GM18907 (cell line): Measurements from ENCODE around the gene ECE1.

Experiments
- ATAC-seq: cut with Tn5 transposase; IDR thresholded peaks from one replicate; pipeline ENCODE4 v1.9.1; 2021; ENCODE audit warnings: mild to moderate bottlenecking, moderate library complexity; ENCODE audit not compliant: unreplicated experiment

ECE1 gene

DNA sequence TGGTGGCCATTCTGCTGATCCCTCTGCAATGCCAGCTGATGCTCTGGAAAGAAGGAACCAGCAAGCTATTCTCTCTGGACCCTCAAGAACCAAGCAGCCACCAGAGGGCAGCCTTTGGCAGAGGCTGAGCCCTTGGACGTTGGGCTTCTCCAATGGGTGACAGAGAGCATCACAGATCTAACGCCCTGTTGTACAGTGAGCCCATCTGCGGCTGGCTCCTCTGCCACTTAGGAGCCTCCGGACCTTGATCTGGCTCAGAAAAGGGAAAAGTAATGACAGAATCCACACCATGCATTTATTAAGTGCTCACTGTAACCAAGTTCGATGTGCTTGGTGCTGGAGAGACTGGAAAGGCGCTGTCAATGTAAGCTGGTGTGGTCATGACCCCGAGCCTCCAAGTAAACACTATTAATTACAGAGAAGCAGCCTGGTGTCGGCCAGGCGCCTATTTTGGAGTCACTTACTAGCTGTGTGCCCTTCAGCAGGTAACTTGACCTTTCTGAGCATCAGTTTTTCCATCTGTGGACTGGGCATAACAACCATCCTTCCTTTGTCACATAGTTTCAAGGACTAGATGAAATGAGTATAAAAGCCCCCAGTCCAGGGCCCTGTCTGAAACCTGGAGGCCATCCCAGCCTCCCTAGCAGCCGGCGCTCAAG, 34.9 kb downstream of the ECE1 start:
- no peak for ATAC-seq

- ATAC-seq: no peak
Measured at GRCh38 chr1:21254335-21254951, 35.8 kb downstream of the ECE1 start.

DNA sequence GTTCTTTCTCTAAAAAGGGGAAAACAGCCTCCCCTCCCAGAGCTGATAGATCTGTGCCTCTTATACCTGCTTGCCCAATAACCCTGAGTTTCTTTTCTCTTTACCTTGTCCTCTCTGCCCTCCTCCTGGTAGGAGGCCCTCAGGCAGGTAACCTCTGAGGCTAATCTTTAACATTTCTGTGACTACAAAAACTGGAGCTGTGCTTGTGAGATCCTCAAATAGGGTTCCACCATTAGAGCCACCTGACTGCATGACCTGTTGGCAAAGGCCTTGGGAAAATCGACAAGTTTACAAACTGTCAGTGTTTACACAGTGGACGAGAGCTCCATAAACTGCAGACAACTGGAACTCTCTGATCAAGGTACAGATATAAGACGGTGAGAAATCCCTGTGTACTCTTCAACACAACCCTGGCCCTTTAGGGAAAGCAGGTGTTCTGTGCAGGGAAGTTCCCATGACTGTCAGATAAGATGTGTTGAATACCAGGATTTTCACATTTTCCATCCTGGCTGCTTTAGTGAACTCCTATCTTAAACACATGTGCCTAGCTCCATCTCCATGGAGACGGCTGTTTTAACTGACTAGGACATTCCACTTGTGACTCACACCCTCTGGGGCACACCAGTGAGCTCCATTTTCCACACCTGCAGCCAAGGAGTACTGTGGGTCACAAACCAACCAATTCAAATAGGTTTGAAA, 38.3 kb downstream of the ECE1 start:
- no peak for ATAC-seq

DNA sequence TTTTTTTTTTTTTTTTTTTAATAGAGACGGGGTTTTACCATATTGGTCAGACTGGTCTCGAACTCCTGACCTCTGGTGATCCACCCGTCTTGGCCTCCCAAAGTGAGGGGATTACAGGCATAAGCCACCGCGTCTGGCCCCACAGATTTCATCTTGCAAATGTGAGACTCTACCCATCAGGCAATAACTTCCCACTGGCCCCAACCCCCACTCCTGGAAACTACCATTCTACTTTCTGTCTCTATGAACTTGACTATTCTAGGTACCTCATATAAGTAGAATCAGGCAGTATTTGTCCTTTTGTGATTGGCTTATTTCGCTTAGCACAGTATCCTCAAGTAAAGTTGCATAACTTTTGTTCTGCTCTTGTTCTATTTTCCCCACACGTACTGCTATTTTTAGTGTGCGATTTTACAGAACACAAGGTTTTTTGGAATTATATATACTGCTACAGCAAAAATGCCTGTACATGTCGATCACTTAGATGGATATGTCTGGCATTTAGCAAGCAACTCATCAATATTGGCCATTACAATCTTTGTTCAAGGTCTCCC, 40.2 kb downstream of the ECE1 start:
- no peak for ATAC-seq

DNA sequence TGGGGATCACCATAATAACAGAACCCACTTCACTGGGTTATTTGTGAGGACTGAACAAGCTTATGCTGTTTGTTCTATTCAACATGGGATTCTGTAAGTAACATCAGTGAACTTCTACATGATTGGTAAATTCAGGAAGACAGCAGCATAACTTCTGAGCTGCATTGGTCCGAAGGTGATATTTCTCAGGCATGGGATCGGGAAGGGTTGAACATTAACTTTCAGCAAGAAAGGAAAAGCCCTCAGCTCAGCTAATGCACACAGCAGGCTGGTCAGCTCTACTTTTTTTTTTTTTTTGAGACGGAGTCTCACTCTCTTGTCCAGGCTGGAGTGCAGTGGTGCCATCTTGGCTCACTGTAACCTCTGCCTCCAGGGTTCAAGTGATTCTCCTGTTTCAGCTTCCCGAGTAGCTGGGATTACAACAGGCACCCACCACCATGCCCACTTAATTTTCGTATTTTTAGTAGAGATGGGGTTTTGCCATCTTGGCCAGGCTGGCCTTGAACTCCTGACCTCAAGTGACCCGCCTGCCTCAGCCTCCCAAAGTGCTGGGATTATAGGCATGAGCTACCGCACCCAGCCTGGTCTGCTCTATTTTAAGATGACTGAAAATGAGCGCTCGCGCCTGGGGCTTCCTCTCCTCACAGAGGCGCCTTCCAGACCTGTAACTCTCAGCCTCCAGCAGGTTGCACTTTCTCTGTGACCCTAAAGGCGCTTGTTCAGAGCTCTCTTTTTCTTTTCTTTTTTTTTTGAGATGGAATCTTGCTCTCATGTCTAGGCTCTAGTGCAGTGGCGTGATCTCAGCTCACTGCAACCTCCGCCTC, 42.2 kb downstream of the ECE1 start:
- ATAC-seq: no peak

DNA sequence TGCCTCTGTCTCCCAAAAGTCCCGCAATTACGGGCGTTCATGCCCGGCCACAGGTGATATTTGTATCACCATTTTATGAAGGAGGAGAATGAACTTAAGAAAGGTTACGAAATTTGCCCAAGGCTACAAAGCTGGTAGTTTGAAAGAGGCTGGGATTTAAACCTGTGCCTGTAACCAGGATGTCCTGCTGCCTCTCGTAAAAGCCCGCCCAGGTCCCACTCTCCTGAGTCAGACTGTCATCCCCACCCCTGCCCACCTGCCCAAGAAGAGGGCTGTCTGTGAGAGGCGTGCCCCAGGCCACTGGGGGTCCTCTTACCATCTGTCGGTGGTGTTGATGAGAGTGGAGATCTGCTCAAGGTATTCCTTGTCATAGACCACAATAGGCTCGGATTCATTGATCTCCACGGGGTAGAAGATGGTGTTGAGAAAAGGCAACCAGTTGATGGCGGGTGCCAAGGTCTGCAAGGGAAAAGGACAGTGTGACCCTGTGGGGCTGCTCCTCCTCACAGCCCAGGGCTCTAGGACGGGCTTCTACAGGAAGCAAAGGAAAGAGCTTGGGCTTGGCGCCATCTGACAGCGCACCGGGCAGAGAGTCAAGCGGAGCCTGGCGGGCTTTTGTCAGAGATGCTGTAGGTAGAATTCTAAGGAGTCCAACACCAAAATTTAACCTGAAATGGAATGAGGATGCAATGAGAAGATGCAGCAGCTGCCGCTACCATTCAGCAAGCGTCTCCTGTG, 43.2 kb downstream of the ECE1 start:
- ATAC-seq: no peak

GRCh38 chr1:21245688-21246229, 44.5 kb downstream of the ECE1 start:
- no peak for ATAC-seq

DNA sequence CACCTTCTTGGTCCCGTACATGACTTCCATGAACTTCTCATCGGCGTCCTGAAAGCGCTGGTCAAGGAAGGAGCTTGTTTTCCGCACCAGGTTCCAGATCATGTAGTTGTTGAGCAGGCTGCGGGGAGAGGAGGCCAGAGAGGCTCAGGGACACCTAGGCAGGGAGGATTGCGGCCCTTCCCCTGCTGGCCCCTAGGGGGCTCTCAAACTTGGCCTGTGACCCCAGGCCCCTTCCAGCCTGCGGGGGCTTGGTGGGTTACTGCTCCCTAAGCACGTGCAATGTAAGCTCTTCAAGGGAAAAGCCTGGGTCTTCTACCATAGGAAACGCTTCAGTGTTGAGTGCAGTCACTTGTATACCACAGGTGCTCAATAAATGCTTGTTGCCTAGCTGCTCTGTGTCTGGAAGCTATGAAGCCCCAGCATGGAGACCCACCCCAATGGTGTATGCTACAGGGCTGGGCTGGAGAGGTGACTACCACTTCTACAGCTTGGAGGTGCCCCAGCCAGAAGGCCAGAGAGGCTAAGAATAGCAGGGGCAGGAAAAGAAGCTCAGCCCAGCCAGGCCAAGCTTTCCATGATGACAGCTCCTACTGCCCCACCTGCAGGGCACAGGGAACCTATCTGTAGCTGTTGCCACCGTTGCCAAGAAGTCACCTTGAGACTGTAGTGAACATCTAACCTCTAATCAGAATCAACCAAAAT, 45.1 kb downstream of the ECE1 start:
- no peak for ATAC-seq

DNA sequence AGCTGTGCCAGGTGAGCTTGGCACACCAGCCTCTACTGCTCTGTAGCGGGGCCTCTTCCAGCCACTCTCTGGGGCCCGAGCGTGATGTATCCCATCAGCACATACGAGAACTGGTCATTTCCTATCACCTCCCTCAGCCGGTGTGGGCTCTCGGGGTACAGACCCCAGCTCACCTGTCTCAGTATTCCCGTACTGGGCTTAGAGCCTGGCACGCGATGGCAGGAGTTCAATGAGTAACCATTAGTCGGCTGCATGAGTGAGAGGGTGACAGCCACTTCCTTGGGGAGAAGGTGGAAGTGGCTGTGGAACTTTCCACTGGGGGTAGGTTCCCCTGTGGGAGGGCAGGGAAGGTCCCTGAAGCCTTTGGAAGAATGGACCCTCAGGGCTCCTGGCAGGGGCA, 46.1 kb downstream of the ECE1 start:
- ATAC-seq: no peak

DNA sequence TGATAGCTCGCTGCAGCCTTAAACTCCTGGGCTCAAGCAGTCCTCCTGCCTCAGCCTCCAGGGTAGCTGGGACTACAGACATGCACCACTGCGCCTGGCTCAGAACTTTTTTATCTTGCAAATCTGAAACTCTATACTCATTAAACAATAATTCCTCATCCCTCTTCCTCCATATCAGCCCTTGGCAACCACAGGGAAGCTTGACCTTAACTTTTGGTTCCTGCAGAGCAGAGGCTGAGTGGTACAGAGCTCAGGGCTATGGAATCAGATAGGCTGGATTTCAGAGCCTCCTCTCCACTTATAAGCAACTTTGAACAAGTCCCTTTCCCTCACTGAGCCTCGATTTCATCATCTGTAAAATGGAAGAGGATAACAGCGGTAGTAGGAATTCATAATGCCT, 47.4 kb downstream of the ECE1 start:
- ATAC-seq: no peak

DNA sequence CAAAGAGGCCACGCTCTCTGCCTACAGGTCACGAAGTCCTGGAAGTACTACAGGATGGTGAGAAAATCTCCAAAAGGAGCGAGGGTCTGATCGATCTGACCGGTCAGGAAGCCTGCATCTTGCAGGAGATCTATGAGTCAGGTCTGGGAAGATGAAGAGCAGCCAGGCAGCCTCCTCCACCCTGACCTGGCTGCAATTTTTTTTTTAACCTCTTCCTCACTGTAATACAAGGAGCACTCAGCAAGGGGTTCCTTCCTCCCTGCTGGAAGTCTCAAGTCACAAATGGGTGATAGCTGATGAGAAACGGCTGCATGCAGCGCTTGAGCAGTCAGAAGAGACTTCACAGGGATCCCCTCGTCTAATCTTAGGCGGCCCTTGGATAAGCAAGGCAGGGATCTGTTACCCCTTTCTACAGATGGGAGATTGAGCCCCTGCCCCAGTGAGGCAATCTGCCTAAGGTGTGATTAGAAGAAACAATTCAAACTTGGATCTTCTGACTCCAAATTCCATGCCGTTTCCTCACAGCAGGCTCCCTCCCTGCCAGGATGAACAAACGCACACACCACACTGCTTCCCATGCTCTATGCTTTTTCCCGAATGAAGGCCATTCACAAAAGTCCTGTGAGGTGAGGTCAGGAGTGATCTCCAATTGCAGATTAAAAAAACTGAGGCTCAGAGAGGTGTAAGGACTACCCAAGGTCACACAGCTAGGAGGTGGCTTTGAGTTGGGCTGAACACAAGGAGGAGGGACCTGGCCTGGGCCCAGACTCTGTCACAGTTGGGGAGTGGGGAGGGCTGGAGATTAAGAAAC, 48.3 kb downstream of the ECE1 start:
- ATAC-seq: no peak

DNA sequence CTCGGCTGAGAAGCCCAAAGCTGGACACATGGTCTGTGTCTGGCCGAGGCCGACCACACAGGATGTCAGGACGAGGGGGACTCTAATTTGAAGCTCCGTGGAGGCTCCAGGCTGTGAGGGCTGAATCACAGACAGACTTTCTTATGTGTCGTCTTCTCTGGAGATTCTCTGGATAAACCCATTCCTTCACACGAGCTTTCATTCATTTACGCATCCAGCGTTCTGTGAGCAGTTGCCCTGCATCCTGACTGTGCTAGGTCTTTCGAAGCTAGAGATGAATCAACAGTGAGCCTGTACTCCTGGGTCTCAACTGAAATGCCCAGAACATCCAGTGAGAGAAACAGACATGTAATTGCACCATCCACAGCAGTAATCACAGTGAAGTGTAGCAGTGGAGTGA, 49.6 kb downstream of the ECE1 start:
- no peak for ATAC-seq

DNA sequence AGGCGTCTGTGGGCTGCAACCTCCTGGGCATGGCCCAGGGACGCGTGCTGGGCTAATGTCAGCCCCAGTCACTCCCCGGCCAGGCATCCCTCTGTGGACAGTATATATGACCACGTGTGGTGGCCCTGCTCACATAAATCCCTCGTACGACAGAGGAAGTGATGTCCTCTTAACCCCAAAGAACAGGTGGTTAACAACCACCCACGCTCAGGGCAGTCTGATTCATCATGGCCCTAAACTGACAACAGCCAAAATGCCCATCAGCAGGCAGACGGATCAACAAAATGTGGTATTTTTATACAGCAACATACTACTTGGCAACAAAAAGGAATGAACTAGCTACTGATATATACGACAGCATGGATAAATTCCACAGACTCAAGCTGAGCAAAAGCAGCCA, 51.0 kb downstream of the ECE1 start:
- ATAC-seq: no peak

GRCh38 chr1:21238141-21238800, 52.0 kb downstream of the ECE1 start:
- ATAC-seq: no peak

DNA sequence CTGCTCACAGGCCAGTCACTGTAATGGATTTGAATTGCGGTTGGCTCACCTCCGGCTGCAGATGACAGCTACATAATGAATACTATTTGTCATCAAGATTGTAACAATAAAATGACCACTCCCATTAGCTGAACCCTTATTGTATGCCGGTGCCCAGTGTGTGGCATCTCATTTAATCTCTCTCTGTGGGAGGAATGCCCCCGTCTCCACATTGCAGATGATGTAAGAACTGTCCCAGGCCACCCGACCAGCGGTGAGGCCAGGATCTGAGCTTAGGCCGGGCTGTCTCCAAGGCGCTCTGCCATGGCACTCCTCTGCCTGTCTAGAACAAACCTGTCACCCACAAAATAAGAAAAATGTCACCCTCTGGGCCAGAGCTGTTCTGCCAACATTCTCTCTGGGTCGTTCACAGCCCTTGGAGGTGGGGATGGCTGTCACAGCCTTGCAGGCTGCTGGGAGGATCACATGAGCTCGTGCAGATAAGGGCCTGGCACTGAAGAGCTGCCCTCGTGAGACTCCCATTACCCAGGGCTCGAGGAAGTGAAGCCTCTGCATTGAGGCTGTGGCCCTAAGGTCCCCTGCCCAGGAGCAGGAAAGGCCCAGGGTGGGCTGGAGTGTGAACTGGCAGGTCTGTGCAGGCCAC, 52.7 kb downstream of the ECE1 start:
- no peak for ATAC-seq

DNA sequence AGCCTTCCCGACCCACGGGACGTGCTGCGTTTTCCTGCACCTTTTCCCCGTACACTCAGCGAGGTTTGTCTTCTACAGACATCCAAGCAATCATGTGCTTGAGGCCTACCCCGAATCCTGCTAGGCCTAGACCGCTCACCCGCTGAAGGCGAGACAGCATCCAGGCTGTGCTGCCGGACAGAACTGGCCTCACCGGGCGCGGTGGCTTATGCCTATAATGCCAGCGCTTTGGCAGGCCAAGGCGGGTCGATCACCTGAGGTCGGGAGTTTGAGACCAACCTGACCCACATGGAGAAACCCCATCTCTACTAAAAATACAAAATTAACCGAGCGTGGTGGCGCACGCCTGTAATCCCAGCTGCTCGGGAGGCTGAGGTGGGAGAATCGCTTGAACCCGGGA, 54.1 kb downstream of the ECE1 start:
- ATAC-seq: no peak

DNA sequence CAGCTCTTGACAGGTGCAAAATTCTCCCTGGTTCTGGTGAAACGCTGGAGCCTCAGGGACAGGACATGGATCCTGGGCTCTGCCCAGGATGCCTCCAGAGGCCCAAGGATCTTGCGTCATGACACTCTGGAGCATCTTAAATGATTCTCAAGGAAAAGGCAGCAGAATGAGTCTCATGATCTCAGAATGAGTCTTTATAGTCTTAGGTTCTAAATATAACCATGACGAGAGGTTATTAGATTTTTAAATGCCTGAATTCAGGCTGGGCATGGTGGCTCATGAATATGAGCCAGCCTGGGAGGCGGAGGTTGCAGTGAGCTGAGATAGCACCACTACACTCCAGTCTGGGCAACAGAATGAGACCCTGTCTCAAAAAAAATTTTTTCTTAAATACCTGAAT, 55.5 kb downstream of the ECE1 start:
- no peak for ATAC-seq

DNA sequence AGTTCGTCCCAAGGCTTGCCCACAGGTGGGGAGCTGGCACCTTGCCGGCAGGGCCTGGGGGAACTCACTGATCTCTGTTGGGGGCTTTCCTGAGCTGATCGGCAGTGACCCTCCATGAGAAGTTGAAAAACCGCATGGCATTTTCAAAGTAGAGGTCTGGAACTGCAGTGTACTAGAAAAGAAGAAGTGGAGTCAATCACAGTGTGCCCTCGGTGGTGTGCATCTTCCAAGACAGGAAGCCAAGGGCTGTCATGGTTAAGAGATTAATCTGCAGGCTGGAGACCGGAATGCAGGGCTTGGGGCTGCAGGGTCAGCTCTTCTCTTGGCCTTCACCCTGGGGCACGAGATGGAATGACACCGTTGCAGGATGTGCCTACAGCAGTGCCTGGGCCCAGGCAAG, 56.8 kb downstream of the ECE1 start:
- no peak for ATAC-seq
